BLaER1 (cell line): Measurements from ENCODE around the gene KAZALD1.

ENCODE experiments used
- H3K27ac ChIP-seq: shearing (Covaris generic); formaldehyde crosslinking; 2 replicates; pipeline ENCODE4 v1.8.1; 2022
- H3K27me3 ChIP-seq: shearing (Covaris generic); formaldehyde crosslinking; 2 replicates; pipeline ENCODE4 v1.8.1; 2022
- H3K36me3 ChIP-seq: shearing (Covaris generic); formaldehyde crosslinking; 2 replicates; pipeline ENCODE4 v1.8.1; 2022
- H3K4me1 ChIP-seq: shearing (Covaris generic); formaldehyde crosslinking; 2 replicates; pipeline ENCODE4 v1.8.1; 2022
- H3K4me2 ChIP-seq: shearing (Covaris generic); formaldehyde crosslinking; 2 replicates; pipeline ENCODE4 v1.8.1; 2022
- H3K4me3 ChIP-seq: shearing (Covaris generic); formaldehyde crosslinking; 2 replicates; pipeline ENCODE4 v1.8.1; 2022
- H3K9ac ChIP-seq: shearing (Covaris generic); formaldehyde crosslinking; 2 replicates; pipeline ENCODE4 v1.8.1; 2022
- H3K9me3 ChIP-seq: shearing (Covaris generic); formaldehyde crosslinking; 2 replicates; pipeline ENCODE4 v1.8.1; 2022
- H4K20me1 ChIP-seq: shearing (Covaris generic); formaldehyde crosslinking; 2 replicates; pipeline ENCODE4 v1.8.1; 2022
- Cebpa-rat ChIP-seq: shearing (Covaris generic); IDR thresholded peaks from 2 replicates; pipeline ENCODE4 v1.8.1; 2022

Gene KAZALD1

DNA sequence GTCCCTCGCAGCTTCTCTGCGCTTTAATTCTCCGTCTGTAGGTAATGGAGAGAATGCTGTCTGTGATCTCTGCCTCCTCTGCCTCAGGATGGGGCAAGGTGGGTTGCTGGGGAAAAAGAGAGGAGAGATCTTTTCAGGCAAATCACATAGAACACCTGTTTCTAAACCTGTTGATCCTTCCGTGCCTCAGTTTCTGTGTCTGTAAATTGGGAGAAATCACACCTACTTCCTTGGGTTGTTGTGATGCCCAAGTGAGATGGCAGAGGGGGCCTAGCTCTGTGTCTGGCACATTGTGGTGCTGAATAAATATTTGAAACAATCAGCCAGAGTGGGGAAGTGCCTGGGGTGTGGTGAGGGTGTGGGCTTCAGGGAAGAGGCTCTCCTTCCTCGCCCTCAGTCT lies 28.8 kb downstream of the KAZALD1 start:
- Histone ChIP-seq H3K4me2 (no peak overlapping the region), H4K20me1 (no peaks in the 10 kb centered on the region; the same call in 1 of the 2 replicates), H3K27ac (no peak overlapping the region), H3K9me3 (no peaks in the 10 kb centered on the region), H3K4me3 (no peak overlapping the region), H3K27me3 (peaks cover 54% of the 10 kb centered on the region), H3K36me3 (no peaks in the 10 kb centered on the region), H3K9ac (no peak overlapping the region), H3K4me1 (no peaks in the 10 kb centered on the region; the same call in 1 of the 2 replicates)
- no peak for TF ChIP-seq Cebpa-rat

DNA sequence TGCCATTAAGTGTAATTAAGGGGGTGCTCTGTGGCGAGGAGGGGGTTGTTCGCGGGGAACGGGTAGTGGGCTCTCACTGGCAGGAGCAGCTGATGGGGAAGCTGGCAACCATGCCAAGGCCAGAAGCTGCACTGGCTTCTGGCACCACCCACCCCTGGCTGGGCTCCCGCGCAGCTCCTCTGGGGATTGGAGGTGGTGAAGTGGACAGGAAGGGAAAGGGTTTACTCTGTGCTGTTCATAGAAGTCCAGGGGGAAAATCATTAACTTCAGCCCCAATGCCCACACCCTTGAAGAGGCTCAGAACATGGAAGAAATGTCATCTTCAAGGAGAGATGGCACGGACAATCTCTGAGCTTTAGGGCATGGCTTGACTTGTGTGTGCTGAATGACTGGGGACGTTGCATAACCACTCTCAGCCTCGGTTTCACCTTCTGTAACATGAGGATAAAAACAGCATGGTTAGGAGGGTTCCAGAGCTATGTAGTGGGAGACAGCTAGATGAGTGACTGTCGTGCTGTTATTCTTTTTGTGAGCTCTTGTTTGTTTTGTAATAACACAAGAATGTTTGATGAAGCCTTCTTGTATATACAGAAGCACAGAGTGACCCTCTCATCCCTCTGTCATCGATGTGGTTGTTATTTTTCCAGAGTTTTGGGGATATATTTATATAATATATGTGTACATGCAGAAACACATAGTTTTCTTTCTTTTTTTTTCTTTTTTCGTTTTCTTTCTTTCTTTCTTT lies 29.9 kb downstream of the KAZALD1 start:
- Histone ChIP-seq H3K9ac (no peak overlapping the region), H3K36me3 (no peaks in the 10 kb centered on the region), H3K4me2 (no peak overlapping the region), H4K20me1 (no peaks in the 10 kb centered on the region; the same call in 1 of the 2 replicates), H3K4me1 (no peaks in the 10 kb centered on the region; the same call in 1 of the 2 replicates), H3K27ac (no peak overlapping the region), H3K9me3 (no peaks in the 10 kb centered on the region), H3K4me3 (no peak overlapping the region), H3K27me3 (peaks cover 48% of the 10 kb centered on the region; the same call in 1 of the 2 replicates)
- TF ChIP-seq Cebpa-rat, result no peak

DNA sequence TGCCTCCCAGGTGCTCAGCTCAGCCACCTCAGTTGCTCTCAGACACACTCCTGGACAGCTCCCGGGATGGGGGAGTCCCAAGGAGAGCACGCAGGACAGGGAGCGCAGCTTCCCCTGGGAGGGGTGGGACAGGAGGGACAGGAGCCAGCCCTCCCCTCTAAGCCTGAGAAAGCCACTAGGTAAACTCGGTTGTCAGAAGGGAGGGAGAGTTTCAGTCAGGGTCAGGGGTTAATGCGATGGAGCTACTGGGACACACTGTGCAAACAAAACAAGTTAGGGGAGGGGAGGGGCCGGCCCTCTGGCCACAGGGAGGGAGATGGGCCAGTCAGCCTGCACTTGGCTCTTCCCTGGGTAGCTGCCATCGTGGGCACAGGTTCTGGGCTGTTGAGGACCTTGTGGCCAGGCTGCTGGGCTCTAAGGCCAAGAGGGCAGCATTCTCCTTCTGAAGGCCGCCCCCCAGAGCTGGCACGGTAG lies 31.1 kb downstream of the KAZALD1 start:
- H3K36me3 ChIP-seq, result no peaks in the 10 kb centered on the region
- H3K27me3 ChIP-seq, result peaks cover 48% of the 10 kb centered on the region; the same call in 1 of the 2 replicates
- no peak overlapping the region for H3K27ac ChIP-seq
- H4K20me1 ChIP-seq, result no peaks in the 10 kb centered on the region; the same call in 1 of the 2 replicates
- no peak for TF ChIP-seq Cebpa-rat
- no peaks in the 10 kb centered on the region; the same call in 1 of the 2 replicates for H3K4me1 ChIP-seq
- no peak overlapping the region for H3K4me2 ChIP-seq
- H3K4me3 ChIP-seq, result no peak overlapping the region
- H3K9ac ChIP-seq, result no peak overlapping the region
- no peaks in the 10 kb centered on the region for H3K9me3 ChIP-seq

DNA sequence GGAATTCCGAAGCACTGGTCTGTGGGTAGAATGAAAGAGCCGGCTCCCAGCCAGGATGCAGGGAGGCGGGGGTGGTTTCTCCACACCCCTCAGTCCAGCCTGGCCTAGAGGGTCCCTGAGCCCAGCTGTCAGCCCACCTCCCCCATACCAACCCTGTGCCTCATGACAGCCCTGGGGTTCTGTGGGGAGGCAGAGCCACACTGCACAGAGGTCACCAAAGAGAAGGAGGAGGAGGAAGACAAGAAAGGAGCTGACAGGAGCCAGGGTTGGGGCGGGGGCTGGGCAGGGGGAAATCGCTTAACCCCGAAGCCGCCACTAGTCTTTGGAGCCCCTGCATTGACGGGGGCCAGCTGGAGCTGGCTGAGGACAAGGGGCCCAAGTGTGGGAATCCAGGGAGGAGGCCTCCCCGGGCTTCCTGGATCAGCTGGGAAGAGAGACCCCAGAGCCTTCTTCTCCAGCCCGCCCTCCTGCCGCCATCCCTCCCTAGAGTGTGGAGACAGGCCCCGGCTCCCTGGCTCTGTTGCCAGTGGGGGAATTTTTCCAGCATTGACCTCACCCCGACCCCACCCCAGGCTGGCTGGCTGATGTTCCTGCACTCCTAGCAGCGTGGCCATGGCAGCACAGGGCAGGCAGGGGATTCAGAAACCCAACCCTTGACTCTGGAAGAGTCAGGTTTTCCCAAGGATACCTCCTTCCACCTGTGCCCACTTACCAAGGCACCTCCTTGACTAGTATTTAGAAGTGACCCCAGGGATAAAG lies 32.5 kb downstream of the KAZALD1 start:
- H3K27ac ChIP-seq, result no peak overlapping the region

DNA sequence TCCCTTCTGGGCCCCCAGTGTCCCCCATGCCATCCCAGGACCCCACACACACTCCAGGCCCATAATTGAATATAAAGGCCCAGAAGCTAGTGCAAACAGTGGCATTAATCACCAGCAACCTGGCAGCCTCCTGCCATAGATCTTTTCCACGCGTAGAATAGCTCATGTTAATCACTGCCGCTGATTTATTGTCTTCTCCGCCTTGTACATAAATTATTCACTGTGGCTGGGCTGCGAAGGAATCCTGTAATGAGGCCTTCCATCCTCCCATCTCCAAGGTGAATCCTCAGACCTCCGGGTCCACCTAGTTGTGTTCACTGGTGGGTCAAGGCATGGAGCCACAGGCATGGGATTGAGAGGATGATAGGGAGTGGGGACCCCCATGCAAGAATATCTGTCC lies 33.2 kb downstream of the KAZALD1 start:
- H3K4me2 ChIP-seq, result no peak overlapping the region
- TF ChIP-seq Cebpa-rat, result no peak
- H3K4me3 ChIP-seq, result no peak overlapping the region
- no peak overlapping the region for H3K9ac ChIP-seq
- H3K4me1 ChIP-seq, result no peaks in the 10 kb centered on the region; the same call in 1 of the 2 replicates
- no peaks in the 10 kb centered on the region for H3K36me3 ChIP-seq
- no peaks in the 10 kb centered on the region for H3K9me3 ChIP-seq
- H3K27ac ChIP-seq, result no peak overlapping the region
- peaks cover 37% of the 10 kb centered on the region; the same call in 1 of the 2 replicates for H3K27me3 ChIP-seq
- no peaks in the 10 kb centered on the region; the same call in 1 of the 2 replicates for H4K20me1 ChIP-seq

More for the DNA sequence above, 32.5 kb downstream of the KAZALD1 start:
- H3K4me1 ChIP-seq, result no peaks in the 10 kb centered on the region; the same call in 1 of the 2 replicates
- H3K9me3 ChIP-seq, result no peaks in the 10 kb centered on the region
- no peak for TF ChIP-seq Cebpa-rat
- H3K27me3 ChIP-seq, result peaks cover 37% of the 10 kb centered on the region; the same call in 1 of the 2 replicates
- H3K4me2 ChIP-seq, result no peak overlapping the region
- no peak overlapping the region for H3K4me3 ChIP-seq
- no peak overlapping the region for H3K9ac ChIP-seq
- H3K36me3 ChIP-seq, result no peaks in the 10 kb centered on the region
- H4K20me1 ChIP-seq, result no peaks in the 10 kb centered on the region; the same call in 1 of the 2 replicates

DNA sequence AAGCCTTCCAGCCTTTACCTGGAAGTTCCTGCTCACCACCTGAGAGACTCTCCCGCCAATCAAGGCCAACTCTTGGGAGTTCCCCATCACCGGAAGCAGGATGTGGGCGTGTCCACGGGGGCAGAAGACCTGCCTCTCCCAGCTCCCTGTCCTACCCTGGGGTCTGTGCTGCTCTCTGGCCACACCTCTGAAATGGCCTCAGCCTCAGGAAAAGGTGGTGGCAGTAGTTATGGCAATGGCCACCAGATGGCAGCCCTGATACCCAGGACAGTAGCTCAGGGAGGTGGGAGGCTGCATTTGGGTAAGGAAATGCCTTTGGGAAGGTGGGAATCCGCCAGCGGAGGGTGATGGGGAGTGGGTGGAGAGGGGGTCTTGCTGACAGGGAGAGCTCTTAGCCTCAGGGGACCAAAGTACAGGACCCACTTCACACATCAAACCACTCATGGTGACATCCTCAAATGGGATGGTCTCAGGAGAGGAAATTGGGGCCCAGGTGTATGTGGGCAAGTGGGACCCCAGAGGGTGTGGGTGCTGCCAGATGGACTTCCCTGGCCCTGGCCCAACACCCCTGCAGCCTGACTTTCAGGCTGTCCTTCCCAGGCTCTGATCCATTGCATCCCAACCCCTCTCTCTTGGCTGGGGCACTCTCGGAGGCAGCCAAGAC lies 33.9 kb downstream of the KAZALD1 start:
- H3K27ac ChIP-seq, result no peak overlapping the region
- H3K4me1 ChIP-seq, result no peaks in the 10 kb centered on the region; the same call in 1 of the 2 replicates
- no peaks in the 10 kb centered on the region; the same call in 1 of the 2 replicates for H4K20me1 ChIP-seq
- TF ChIP-seq Cebpa-rat, result no peak
- peak overlapping the region; percentile 12; the same call in 1 of the 2 replicates for H3K4me2 ChIP-seq
- H3K9ac ChIP-seq, result no peak overlapping the region
- no peaks in the 10 kb centered on the region for H3K9me3 ChIP-seq
- no peaks in the 10 kb centered on the region for H3K36me3 ChIP-seq
- H3K27me3 ChIP-seq, result peaks cover 37% of the 10 kb centered on the region; the same call in 1 of the 2 replicates
- no peak overlapping the region for H3K4me3 ChIP-seq

DNA sequence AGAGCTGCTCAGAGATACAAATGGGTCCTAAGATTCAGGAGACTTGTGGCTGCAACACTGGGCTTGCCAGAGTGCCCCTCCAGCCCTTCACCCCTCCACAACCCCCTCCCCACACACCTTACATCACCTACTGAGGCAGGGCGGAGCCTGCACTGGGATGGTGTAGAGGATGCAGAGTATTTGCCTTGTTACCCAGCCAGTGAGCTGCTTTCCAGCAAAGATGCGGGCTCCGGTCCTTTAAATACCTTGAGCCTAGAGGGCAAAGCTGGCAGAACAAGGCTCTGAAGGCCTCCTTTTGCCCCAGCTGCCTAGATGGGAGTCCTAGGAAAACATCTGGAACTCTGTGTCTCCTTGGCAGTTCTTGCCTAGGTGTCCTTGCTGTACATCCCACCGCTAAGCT lies 34.6 kb downstream of the KAZALD1 start:
- no peak overlapping the region for H3K4me3 ChIP-seq
- no peaks in the 10 kb centered on the region for H3K36me3 ChIP-seq
- H4K20me1 ChIP-seq, result no peaks in the 10 kb centered on the region; the same call in 1 of the 2 replicates
- H3K27me3 ChIP-seq, result peaks cover 37% of the 10 kb centered on the region; the same call in 1 of the 2 replicates
- no peak overlapping the region for H3K9ac ChIP-seq
- H3K27ac ChIP-seq, result no peak overlapping the region
- no peaks in the 10 kb centered on the region; the same call in 1 of the 2 replicates for H3K4me1 ChIP-seq
- no peaks in the 10 kb centered on the region for H3K9me3 ChIP-seq
- TF ChIP-seq Cebpa-rat, result no peak
- no peak overlapping the region for H3K4me2 ChIP-seq

DNA sequence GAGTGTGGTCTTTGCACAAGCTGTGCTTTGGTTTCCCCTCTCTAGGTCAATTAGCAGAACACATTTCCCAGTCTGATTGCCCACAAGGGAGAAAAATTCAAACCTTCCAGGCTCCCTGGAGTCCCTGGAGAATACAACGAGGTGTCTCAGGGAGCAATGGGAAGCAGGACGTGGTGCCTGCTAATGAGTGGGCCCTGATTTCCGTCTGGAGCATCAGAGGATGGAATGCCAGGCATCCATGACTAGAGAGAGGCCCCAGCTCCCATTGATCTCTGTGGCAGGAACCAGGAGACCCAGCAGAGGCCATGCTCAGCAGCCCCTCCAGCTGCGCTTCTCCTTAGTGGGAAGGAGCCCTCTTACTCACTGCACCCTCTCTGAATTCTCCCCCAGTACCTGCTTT lies 36.1 kb downstream of the KAZALD1 start:
- no peak overlapping the region for H3K4me3 ChIP-seq
- no peaks in the 10 kb centered on the region for H3K36me3 ChIP-seq
- H3K4me2 ChIP-seq, result no peak overlapping the region
- no peak overlapping the region for H3K27ac ChIP-seq
- no peak overlapping the region for H3K9ac ChIP-seq
- H3K4me1 ChIP-seq, result no peaks in the 10 kb centered on the region; the same call in 1 of the 2 replicates
- no peaks in the 10 kb centered on the region for H3K9me3 ChIP-seq
- TF ChIP-seq Cebpa-rat, result no peak
- H4K20me1 ChIP-seq, result no peaks in the 10 kb centered on the region; the same call in 1 of the 2 replicates
- peaks cover 25% of the 10 kb centered on the region; the same call in 1 of the 2 replicates for H3K27me3 ChIP-seq

DNA sequence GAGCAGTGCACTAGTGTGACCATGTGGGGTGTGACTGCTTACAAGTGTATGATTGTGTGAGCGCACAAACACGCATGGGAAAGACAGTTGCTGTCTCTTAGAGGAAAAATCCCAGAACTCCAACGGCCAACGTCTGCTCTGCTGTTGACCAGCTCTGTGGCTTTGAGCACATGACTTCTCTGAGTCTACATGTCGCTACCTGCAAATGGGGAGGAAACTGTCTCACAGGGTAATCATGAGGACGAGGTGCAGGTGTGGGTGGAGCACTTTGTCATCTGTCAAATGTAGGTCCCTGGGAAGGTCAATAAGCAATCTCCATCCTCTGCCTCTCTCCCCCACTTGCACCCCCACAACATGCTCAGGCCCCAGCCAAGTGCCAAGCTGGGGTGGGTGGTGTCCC lies 38.1 kb downstream of the KAZALD1 start:
- Histone ChIP-seq H3K9me3 (no peaks in the 10 kb centered on the region), H4K20me1 (no peaks in the 10 kb centered on the region; the same call in 1 of the 2 replicates), H3K4me1 (no peaks in the 10 kb centered on the region; the same call in 1 of the 2 replicates), H3K4me3 (no peak overlapping the region), H3K4me2 (no peak overlapping the region), H3K9ac (no peak overlapping the region), H3K27me3 (peaks cover 7% of the 10 kb centered on the region; the same call in 1 of the 2 replicates), H3K27ac (no peak overlapping the region), H3K36me3 (no peaks in the 10 kb centered on the region)
- TF ChIP-seq Cebpa-rat, result no peak
